WTC11 (cell line): ENCODE data around the gene ZFP62.

Experiments used
- ATF1 ChIP-seq: sonication (generic); formaldehyde crosslinking; IDR thresholded peaks from 2 replicates; pipeline ENCODE4 v1.8.1; 2023; ENCODE audit warnings: mild to moderate bottlenecking, moderate library complexity, missing genetic modification reagents
- RELA ChIP-seq: sonication (generic); formaldehyde crosslinking; IDR thresholded peaks from 2 replicates; pipeline ENCODE4 v1.8.1; 2022; ENCODE audit warnings: missing genetic modification reagents, mild to moderate bottlenecking, borderline replicate concordance
- ZNF219 ChIP-seq: sonication (generic); formaldehyde crosslinking; IDR thresholded peaks from 2 replicates; pipeline ENCODE4 v1.8.0; 2023; ENCODE audit warnings: missing genetic modification reagents, mild to moderate bottlenecking, borderline replicate concordance
- TF ChIP-seq, protein P1 (sequence below): fragments of 200-600 bp; IDR thresholded peaks from 2 replicates; pipeline ENCODE4 v1.8.0; 2022; ENCODE audit warnings: antibody characterized with exemption

DNA sequence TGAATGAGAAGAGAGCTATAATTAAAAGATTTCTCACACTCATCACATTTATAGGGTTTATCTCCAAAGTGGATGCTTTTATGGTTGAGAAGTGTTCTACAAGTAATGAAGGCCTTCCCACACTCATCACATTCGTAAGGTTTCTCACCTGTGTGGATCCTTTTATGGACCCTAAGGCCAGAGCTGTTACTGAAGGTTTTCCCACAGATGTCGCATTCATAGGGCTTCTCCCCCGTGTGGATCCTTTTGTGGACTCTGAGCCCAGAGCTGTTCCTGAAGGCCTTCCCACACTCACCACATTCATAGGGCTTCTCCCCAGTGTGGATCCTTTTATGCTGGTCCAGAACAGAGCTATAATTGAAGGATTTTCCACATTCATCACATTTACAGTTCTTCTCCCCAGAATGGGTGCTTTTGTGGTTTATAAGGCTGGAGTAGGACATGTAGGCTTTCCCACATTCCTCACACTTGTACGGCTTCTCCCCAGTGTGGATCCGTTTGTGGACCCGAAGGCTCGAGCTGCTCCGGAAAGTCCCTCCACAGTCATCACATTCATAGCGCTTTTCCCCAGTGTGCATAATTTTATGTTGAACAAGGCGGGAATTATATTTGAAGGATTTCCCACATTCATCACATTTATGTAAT lies 10.5 kb downstream of the ZFP62 start:
- TF ChIP-seq, protein P1, sequence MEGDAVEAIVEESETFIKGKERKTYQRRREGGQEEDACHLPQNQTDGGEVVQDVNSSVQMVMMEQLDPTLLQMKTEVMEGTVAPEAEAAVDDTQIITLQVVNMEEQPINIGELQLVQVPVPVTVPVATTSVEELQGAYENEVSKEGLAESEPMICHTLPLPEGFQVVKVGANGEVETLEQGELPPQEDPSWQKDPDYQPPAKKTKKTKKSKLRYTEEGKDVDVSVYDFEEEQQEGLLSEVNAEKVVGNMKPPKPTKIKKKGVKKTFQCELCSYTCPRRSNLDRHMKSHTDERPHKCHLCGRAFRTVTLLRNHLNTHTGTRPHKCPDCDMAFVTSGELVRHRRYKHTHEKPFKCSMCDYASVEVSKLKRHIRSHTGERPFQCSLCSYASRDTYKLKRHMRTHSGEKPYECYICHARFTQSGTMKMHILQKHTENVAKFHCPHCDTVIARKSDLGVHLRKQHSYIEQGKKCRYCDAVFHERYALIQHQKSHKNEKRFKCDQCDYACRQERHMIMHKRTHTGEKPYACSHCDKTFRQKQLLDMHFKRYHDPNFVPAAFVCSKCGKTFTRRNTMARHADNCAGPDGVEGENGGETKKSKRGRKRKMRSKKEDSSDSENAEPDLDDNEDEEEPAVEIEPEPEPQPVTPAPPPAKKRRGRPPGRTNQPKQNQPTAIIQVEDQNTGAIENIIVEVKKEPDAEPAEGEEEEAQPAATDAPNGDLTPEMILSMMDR = no peak
- no peak for TF ChIP-seq ZNF219 (CRISPR knock-in tag)
- TF ChIP-seq ATF1 (CRISPR knock-in tag) = no peak
- TF ChIP-seq RELA (CRISPR knock-in tag) = no peak
